ENCODE data around the gene CISH.

CISH gene

GRCh38 chr3:50607271-50608091 is 4.1 kb downstream of the CISH start:
- peak overlapping the region; percentile 33; the same call in 1 of the 2 replicates for H3K27ac ChIP-seq
- CTCF ChIA-PET, result no interaction called here
- POLR2A ChIA-PET (ENCODE audit: low non-redundant PET), result no interaction called here

DNA sequence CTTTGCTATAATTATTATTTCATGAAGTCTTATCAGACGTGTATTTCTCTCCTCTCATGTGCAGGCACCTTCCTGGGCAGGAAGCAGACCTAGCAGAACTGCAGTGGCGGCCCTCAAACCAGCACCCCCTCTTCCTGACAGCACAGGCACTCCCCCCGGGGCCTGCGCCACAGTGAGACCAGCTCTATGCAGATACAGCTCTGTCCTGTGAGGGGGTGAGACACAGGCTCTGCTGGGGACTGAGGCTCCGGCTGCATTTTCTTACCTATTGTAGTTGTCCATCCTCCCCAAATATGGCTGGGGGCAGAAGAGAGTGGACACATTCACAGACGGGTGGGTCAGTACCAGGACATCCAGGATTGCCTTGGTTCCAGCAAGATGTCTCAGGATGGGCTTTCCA is 5.0 kb downstream of the CISH start:
- no peak for TF ChIP-seq CTCF (conservative IDR thresholded peaks at IDR 0.05; ENCODE audit: low read depth)
- H3K27ac ChIP-seq, result no peak overlapping the region
- DNase-seq (ENCODE audit: low spot score), result no peak
- ChIA-PET POLR2A (ENCODE audit: low non-redundant PET) (no interaction called here), CTCF (no interaction called here)

More at GRCh38 chr3:50607271-50608091, 4.1 kb downstream of the CISH start:
- no peak for DNase-seq (ENCODE audit: low spot score)
- TF ChIP-seq CTCF (conservative IDR thresholded peaks at IDR 0.05; ENCODE audit: low read depth), result no peak

DNA sequence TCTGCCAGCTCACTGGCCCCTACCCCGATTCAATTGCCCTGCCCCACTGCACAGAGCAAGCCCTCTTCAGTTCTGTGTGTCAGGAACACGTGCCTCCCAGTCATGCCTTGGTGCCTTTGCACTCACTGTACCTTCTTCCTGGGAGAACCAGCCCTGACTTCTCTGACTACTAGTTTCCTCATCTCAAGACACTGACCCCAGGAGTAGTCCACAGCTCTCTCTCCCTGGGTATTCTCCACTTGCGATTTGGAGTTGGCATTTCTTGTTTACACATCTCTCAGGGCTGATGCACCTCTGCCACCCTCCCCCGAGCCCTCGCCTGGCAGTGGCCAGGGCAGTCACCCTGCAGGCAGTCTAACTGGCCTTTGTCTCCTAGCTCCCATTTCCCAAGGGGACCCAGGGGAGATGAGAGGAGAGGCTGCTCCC is 5.7 kb downstream of the CISH start:
- TF ChIP-seq CTCF (conservative IDR thresholded peaks at IDR 0.05; ENCODE audit: low read depth), result no peak
- POLR2A ChIA-PET (ENCODE audit: low non-redundant PET), result no interaction called here
- CTCF ChIA-PET, result no interaction called here
- DNase-seq (ENCODE audit: low spot score), result no peak
- peak overlapping the region; percentile 43 for H3K27ac ChIP-seq

DNA sequence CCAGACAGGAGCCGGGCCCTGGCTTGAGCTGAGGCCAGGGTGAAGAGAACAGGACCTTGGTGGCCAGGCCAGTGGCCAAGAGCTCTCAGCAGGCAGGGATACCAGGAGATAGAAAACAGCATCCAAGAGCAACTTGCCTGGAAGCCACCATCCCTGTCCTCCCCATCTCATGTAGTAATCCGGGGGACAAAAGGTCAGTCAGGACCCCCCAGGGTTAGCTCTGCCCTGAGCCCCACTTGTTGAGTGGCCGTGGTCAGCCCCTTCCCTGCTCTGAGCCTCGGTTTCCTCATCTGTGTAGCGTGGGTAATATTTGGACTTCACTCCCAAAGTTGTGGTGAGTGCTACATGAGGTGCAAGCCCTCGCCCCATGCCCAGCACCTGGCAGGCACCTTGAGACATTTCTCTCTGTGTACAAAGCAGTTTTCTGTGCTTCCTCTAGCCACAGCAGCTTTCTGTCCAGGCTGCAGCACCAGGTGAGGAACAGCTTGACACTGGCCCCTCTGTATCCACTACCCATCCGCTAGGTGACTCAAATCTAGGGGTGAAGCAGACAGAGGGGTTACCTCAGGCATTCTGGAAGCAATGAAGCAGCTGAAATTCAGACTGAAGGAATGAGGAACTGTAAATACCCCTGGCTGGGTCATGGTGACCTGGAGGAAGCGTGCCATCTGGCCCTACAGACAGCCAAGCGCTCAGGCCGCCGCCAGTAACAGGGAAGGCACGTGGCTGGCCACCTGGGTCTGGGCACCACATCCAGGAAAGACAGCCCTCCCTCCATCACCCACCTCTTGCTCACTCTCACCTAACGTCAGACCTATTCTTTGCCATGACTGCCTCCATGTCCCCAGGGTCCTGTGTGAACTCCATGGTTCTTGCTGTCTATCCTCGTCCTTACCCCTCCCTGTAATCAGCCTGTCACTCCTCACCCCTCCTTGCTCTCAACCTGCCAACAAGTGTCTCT is 6.7 kb downstream of the CISH start:
- no peak for DNase-seq (ENCODE audit: low spot score)
- no peak for TF ChIP-seq CTCF (conservative IDR thresholded peaks at IDR 0.05; ENCODE audit: low read depth)
- ChIA-PET POLR2A (ENCODE audit: low non-redundant PET) (no interaction called here), CTCF (interaction anchor here (0.6 kb wide), 1 partner anchor 786 kb away, joined by 3 read pairs; no protein-coding TSS in a partner anchor)
- H3K27ac ChIP-seq, result peak overlapping the region; percentile 33

DNA sequence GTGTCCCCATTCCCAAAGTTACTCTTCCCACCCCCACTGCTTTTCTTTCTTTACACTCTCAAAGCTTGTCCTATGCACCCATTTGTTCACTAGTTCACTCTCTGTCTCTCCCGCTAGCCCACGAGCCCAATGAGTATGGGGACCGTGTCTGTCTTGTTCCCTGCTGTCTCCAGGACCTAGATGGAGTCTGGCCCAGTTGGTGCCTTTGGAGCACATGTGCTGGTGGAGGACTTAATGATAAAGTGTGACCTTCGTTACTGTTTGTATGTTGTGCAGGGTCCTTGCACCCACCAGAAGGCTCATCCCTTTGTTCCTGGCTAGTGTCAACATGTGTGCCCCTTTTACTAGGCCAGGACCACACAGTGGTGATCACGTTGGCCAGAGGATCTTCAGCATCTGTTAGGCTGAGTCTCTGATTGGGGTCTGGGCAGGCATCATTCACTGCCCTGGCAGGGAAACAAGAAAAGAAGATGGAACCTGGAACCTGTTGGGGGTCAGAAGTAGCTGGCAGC is 7.4 kb downstream of the CISH start:
- POLR2A ChIA-PET (ENCODE audit: low non-redundant PET), result no interaction called here
- DNase-seq (ENCODE audit: low spot score), result no peak
- CTCF ChIA-PET, result no interaction called here
- H3K27ac ChIP-seq, result peak overlapping the region; percentile 99
- TF ChIP-seq CTCF (conservative IDR thresholded peaks at IDR 0.05; ENCODE audit: low read depth), result no peak
